22Rv1 (cell line): Measurements from ENCODE around the gene PKP4.

Source experiments
- H3K27ac ChIP-seq: fragments of 450-650 bp; 2 replicates; pipeline ENCODE4 v1.5.1; 2017
- CTCF ChIP-seq: fragments of 450-650 bp; IDR thresholded peaks from 2 replicates; pipeline ENCODE4 v1.5.1; 2017; ENCODE audit warnings: mild to moderate bottlenecking
- ZFX ChIP-seq: fragments of 450-650 bp; IDR thresholded peaks from 2 replicates; pipeline ENCODE4 v1.6.1; 2017; ENCODE audit warnings: antibody characterized with exemption, borderline replicate concordance

Gene PKP4

GRCh38 chr2:158589303-158589702 is 132.6 kb downstream of the PKP4 start:
- no peak for TF ChIP-seq ZFX
- no peak for TF ChIP-seq CTCF
- H3K27ac ChIP-seq = no peak overlapping the region

- no peak for TF ChIP-seq CTCF
- no peak for TF ChIP-seq ZFX
Measured at GRCh38 chr2:158598862-158599517, 142.2 kb downstream of the PKP4 start.

GRCh38 chr2:158599609-158600008 is 142.9 kb downstream of the PKP4 start:
- no peak for TF ChIP-seq ZFX
- TF ChIP-seq CTCF = no peak
- H3K27ac ChIP-seq = no peak overlapping the region

More at GRCh38 chr2:158598862-158599517, 142.2 kb downstream of the PKP4 start:
- no peak overlapping the region for H3K27ac ChIP-seq

- TF ChIP-seq CTCF (no peak), ZFX (no peak)
- H3K27ac ChIP-seq = no peak overlapping the region
Measured at GRCh38 chr2:158600155-158600802, 143.5 kb downstream of the PKP4 start.

- TF ChIP-seq ZFX = no peak
- TF ChIP-seq CTCF = no peak
- no peak overlapping the region for H3K27ac ChIP-seq
Measured at GRCh38 chr2:158602027-158602426, 145.3 kb downstream of the PKP4 start.

GRCh38 chr2:158603205-158603604 is 146.5 kb downstream of the PKP4 start:
- no peak for TF ChIP-seq CTCF
- no peak for TF ChIP-seq ZFX
- H3K27ac ChIP-seq = no peak overlapping the region

GRCh38 chr2:158603986-158604385 is 147.2 kb downstream of the PKP4 start:
- H3K27ac ChIP-seq = no peak overlapping the region
- TF ChIP-seq CTCF = no peak
